ENCODE data around the gene TSHB. TPM values are rescaled to one million over a fixed set of nuclear protein-coding genes. Genes with fewer than 3 reads are reported as not detected.
A peak's percentile ranks its signal among the peaks of the same experiment; 100 is the strongest.
"Not testable (repeated sequence)": the region's sequence is repeated elsewhere in the genome, so short reads cannot be mapped to it uniquely, and the experiment has no call there.

Gene TSHB
- not detected in 2 replicates for total RNA-seq

DNA sequence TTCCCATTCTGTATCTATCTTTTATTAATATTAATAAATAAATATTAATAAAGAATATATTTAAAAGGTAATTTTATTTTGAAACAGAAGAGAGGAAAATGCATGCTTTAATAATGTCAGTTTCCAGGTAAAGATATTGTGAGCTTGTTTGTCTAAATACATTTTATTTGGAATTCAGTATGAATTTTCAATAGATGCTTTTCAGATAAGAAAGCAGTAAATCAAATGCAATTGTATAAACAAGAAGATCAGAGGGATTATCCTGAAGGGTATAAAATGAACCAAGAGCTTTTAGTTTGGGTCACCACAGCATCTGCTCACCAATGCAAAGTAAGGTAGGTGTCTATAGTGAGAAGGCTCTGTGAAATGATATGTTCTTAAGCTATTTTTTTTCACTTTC is at the start of gene TSHB:
TSHB (plus strand) TSS at position 301 of the 400 bp plus-strand sequence. CDS start 3,537 bp downstream, outside the sequence.
- DNase-seq (ENCODE audit: low read depth in 2 of 2), result no peak

DNA sequence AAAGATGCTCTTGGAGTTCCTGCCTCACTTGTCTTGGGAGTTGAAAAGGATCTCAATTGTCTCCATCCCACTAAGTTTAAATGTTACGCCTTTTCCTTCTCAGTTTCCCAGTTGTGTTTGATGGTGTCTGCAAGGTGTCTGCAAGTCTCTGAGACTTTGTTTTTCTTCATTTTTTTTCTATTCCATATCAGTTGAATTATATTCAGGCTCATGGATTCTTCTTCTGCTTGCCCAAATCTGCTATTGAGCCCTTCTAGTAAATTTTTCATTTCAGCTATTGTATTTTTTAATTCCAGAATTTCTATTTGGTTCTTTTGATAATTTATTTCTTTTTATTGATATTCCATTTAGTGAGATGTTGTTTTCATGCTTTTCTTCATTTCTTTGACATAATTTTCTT is 47.4 kb upstream of the TSHB start:
- no peak for DNase-seq (ENCODE audit: low read depth in 2 of 2)

DNA sequence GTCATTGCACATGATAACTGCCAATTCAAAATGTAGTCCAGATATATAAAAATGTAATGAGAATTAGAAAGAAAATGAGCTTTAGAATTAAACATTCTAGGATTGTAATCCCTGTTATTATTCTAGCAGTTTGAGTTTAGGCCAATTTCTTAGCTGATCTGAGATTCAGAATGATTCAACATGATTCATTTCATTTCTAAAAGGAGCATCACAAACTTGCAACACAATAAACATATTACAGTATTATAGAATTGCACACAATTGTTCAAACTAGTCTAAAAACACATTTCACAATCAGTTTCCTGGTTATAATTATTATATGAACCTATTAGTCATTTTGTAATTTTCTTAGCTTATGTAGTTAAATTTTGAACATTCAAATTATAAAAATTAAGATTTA is 43.3 kb upstream of the TSHB start:
- DNase-seq (ENCODE audit: low read depth in 2 of 2), result no peak

DNA sequence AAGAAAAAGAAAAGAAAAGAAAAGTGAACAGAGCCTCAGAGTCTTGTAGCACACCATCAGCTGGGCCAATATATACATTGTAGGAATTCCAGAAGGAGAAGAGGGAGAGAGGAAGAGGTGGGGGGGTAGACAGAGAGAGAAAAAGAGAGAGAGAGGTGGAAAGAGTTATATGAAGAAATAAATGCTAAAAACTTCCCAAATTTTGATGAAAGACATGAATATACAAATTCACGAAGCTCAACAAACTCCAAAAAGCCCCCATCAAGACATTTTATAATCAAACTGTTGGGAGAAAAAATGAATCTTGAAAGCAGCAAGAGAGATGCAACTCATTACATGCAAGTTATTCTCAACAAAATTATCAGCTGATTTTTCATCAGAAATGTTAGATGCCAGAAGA is 41.5 kb upstream of the TSHB start:
- DNase-seq (ENCODE audit: low read depth in 2 of 2), result no peak

DNA sequence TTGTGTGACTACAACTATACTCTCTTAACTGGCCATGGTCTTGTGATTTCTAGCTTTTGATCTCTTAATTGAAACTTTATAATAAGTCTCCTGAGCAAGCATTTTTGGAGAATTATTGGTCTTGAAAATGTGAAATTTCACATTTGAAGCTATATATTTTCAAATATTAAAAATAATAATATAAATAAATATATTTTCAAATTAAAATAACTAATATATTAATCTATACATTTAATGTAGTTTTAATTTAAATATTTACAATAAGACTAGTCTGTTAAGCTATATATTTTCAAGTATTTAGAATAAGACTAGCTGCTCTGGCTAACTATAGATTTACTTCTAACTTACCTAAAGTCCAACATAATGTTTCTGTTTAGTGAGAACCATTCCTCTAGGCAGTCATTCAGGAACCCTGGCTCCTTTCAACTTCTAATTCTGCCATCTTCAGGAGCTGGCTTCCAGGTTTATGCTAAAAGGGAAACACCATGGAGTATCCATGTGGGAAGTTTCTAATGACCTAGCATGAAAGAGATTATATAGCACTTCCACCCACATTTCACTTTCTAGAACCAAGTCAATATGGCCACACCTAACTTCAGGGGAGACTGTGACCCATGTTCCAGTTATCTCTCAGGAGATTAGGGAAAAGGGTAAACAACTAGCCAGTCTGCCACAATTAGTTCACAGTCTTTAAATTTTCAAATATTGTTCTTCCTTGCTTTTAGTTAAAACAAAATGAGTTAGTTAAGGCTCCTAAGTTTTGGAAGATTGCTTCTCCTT is 31.9 kb upstream of the TSHB start:
- DNase-seq (ENCODE audit: low read depth in 2 of 2), result no peak

DNA sequence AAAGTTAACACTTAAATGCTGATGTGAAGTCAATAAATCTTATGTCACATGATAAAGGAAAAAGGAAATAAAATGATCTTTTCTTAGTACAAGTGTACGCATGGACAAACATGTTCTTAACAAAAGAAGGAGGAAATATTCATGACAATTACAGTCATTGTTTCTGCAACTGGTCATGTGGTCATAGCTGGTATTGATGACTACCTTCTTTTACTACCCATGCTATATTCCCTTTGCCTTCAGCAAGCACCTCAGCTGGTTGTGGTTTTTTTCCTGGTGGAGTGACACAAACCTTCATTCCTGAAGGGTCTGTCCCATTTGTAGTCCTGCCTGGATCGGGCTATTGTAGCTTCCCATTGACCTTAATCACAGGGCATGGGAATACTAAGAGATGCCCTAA is 23.4 kb upstream of the TSHB start:
- DNase-seq (ENCODE audit: low read depth in 2 of 2), result no peak

DNA sequence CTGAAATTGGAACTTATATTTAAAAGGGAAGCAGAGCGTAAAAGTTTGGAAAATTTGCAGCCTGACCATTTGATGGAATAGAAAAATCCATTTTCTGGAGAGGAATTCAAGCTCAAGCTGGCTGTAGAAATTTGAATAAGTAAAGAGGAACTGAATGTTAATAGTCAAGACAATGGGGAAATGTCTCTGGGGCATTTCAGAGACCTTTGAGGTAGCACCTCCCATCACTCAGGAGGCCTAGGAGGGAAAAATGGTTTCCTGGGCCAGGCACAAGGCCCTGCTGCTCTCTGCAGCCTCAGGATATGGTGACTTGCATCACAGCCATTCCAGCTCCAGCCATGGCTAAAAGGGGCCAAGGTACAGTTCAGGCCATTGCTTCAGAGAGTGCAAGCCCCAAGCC is 17.6 kb upstream of the TSHB start:
- DNase-seq (ENCODE audit: low read depth in 2 of 2), result no peak

DNA sequence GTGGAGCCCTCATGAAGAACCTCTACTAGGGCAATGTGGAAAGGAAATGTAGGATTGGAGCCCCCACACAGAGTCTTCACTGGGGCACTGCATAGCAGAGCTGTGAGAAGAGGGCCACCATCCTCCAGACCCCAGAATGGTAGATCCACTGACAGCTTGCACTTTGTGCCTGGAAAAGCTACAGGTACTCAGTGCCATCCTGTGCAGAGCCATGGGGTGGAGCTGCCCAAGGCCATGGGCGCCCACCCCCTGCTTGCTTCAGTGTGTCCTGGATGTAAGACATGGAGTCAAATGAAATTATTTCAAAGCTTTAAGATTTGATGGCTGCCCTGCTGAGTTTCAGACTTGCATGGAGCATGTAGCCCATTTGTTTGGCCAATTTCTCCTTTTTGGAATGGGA is 17.2 kb upstream of the TSHB start:
- no peak for DNase-seq (ENCODE audit: low read depth in 2 of 2)

DNA sequence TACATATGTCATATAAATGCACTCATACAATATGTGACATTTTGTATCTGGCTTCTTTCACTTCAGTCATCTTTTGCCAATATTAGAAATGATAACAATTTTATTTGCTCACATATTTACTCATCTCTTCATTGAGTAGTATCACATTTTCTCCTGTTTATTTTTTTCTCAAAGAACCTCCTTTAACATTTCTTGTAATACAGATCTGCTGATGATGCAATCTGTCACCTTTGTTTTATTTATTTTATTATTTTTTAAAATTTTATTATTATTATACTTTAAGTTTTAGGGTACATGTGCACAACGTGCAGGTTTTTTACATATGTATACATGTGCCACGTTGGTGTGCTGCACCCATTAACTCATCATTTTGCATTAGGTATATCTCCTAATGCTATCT is 15.8 kb upstream of the TSHB start:
- DNase-seq (ENCODE audit: low read depth in 2 of 2), result no peak

DNA sequence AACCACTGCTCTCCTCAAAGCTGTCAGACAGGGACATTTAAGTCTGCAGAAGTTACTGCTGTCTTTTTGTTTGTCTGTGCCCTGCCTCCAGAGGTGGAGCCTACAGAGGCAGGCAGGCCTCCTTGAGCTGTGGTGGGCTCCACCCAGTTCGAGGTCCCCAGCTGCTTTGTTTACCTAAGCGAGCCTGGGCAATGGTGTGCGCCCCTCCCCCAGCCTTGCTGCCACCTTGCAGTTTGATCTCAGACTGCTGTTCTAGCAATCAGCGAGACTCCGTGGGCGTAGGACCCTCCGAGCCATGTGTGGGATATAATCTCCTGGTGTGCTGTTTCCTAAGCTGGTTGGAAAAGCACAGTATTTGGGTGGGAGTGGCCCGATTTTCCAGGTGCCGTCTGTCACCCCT is 10.1 kb upstream of the TSHB start:
- not testable (repeated sequence) for DNase-seq (ENCODE audit: low read depth in 2 of 2)

DNA sequence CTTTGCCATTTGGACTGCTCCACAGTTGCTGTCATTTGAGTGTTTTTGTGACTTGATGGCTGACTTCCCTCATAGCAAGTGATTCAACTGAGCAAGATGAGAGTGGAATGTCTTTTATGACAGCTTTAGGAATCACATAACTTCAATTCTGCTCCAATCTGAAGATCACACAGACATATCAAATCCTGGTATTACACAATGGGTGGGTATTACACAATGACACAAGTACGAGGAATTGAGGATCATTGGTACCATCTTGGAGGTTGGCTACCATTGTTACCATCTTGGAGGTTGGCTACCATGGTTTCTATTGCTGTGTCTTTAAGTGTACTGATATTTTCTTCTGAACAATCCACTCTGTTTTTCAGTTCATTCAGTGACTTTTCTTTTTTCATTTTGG is 8.5 kb upstream of the TSHB start:
- no peak for DNase-seq (ENCODE audit: low read depth in 2 of 2)

DNA sequence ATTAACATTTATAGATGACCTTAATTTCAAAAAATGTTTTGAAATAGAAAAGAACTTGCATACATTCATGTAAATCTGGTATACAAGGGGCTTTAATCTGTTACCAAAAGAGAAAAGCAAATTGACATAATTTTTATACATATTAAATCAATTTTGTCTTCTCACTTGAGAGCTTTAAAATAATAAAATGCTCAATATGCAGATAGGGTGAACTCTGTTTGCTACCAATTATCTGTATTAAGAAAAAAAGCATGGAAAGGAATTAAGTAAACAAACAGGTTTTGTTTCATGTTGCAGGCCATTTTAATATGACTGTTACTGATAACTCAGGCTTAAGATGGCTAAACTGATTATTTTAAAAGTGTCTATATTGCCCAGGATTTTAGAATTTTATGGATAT is 6.0 kb upstream of the TSHB start:
- DNase-seq (ENCODE audit: low read depth in 2 of 2), result no peak

DNA sequence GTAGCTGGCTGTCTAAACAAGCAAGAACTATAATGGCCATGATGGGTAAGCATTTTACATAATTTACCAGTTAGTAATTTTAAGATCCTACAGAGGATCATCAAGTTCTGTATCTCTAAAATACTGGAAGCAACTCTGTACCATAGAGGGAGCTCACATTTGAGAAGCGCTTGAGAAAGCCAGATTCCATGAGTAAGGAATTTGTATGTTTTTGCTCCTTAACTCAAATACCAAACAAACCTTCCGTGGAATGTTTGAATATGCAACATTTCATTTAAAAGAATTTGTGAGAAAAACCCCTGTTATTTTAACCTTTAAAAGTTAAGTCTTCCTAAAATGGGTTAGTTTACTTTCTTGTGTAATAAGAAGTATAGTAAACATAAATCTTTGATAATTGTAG is 2.0 kb downstream of the TSHB start:
- DNase-seq (ENCODE audit: low read depth in 2 of 2), result no peak

DNA sequence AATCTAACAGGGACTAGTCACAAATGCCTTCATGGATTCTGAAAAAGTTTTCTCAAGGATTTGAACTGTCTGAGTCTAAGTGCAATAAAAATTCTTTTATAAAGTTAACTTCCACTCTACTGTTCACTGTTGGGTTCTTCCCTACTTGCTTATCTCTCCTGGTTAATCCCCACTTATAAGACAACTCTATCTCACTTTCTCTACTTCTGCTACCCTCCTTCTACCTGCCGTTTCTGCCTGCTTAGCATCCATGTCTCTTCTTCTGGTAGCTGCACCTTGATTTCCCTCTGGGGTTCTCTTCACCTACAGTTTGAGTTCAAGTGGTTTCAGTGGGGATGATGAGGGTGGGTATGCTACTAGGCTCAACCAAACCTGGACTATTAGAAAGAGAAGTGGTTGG is 6.0 kb downstream of the TSHB start:
- DNase-seq (ENCODE audit: low read depth in 2 of 2), result no peak

DNA sequence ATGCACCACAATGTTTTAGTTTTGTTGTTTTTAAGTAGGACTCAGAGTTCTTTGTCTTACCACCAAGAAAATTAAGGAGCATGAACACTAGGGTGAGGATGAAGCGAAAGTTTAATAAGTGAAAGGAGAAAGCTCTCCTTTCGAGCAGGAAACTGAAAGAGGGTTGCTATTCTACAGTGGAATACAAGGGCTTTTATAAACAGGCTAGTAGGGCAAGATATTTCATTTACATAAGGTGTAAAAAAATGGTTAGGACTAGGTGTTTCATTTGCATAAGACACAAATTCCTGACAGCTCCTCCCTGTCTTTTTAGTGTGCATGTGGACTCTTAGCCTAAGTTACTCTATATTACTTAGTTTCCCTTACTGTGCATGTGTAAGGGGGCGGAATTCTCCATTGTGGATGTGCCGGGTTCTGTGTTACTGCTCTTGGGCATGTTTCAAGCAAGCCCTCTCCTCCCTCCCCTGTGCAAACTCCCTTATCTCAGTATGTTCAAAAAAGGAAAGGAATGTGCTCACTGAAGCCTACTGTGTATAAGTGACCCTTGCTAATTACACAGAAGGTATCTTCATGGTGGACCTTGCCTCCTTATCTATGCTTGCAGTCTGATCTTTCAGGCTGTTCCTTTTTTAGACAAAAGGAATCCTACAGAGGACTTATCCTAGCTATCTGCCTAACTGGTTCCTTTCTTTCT is 7.3 kb downstream of the TSHB start:
- no peak for DNase-seq (ENCODE audit: low read depth in 2 of 2)

DNA sequence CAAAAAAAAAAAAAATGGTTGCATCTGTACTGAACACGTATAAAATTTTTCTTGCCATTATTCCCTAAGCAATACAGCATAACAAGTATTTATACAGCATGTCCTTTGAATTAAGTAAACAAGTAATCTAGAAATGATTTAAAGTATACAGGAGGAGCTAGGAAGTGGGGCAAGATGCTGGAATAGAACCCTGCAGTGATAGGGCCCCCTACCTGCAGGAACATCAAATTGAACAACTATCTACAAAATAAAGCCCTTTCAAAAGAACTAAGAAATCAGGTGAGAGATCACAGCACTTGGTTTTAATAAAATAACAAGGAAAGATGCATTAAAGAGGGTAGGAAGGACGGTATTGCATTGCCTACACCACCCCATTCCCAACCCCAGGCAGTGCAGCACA is 10.9 kb downstream of the TSHB start:
- no peak for DNase-seq (ENCODE audit: low read depth in 2 of 2)

DNA sequence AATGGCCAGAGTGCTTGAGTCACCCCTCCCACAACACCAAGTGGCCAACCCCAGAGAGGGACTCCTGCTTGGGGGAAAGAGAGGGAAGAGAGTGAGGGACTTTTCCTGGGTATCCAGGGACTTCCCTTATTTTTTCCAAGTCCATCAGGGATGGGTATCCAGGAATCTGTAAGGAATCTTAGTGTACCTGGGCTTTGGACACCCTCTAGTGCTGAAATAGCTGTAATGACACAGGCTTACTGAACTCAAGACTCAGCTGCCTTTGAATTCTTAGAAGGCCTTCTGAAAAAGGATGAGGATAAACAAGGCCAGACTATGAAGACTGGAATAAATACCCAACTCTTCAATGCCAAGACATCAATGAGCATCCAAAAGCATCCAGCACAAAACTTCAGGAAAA is 12.0 kb downstream of the TSHB start:
- DNase-seq (ENCODE audit: low read depth in 2 of 2), result peak; percentile 6 to 25

DNA sequence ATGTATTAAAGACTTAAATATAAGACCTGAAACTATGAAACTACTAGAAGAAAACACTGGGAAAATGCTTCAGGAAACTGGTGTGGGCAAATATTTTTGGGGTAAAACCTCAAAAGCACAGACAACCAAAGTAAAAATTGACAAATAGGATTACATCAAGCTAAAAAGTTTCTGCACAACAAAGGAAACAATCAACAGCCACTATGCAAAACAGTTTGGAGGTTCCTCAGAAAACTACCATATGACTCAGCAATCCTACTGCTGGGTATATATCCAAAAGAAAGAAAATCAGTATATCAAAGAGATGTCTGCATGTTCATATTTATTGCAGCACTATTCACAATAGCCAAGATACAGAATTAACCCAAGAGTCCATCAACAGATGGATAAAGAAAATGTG is 17.1 kb downstream of the TSHB start:
- DNase-seq (ENCODE audit: low read depth in 2 of 2), result no peak

DNA sequence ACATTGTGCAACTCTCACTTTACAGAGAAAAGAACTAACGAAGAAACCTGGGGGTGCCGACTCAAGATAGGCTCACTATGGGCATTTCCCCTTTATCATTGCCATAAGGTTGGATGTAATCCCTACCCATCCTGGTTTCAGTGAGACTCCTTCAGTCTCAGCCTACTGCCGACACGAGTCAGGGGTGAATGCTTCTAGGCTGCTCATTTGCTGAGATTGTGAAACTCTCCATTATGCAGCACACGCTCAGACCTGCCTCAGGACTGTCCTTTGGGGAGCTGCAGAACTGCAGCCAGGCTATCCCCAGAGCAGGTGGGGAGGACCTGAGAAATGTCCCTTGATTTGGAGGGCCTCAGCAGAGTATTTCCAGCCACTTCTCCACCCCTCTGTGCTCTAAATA is 22.2 kb downstream of the TSHB start:
- DNase-seq (ENCODE audit: low read depth in 2 of 2), result no peak

DNA sequence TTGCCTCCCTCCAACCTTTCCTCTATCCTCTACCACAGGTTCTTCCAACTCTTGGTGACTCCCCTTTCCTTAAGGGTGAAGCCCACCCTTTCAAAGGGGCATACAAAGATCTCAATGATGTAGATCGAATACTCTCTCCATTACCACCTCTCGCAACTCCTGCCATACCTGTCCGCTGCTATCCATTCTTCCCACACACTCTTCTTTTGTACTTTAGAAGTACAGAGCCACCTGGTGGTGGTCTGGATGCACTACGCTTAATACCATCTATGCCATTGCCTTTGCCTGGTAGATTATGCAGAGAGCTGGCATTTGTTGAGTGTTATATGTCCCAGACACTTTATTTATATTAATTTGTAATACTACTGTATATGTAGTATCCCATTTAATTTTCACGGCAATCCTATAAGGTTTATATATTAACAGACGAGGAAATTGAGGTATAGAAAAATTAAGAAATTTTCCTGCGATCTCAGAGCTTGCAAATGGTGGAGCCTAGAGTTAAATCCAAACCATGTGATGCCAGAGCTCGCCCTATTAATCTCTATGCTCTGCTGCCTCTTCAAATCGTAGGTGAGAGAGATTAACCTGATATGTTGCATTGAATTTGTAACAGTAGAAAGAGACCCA is 22.9 kb downstream of the TSHB start:
- DNase-seq (ENCODE audit: low read depth in 2 of 2), result peak; percentile 55 to 70

DNA sequence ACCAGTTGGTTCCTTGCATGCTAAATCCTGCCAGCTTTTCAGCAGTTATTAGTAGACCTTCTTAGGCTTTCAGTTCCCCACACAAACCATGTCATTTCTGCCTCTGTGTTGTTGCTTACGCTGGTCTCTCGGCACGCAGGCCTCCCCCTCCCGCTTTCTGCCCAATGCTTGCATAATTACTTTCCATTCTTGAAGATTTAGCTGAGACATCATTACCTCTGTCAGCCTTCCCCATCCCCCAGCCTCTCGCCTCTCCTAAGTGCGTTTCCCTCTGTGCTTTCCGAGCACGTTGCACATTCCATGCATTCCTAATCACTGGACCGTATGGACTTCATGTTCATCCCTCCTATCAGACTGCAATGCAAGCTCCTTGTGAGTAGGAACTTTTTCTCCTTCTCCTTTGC is 26.8 kb downstream of the TSHB start:
- no peak for DNase-seq (ENCODE audit: low read depth in 2 of 2)

DNA sequence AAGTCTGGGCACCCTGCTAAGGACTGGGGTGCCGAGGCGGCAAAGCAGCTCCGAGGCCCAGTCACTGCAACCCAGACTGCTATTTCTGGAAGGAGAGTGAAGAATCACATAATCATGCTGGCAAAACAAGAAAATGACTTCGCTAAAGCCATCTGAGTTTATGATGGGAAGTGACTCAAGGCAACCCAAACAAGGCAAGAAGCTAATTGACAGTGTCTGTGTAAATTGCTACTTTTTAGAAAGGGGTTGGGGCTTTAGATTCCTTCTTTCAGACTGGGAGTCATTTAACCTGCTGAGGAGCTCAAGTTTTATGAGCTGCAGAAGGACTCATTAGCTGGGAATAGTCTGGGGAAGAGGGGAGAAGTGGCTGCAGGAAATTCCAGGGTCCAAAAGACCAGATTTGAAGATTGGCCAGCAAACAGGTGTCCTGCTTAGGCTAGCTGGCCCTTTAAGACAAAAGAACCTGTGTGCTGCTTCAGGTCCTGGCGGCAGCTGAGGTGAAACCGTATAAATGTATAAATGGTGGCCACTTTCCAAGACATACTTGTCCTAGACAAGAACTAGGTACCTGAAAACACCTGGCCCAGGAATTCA is 28.1 kb downstream of the TSHB start:
- DNase-seq (ENCODE audit: low read depth in 2 of 2), result no peak
